ENCODE measurements around the gene FMNL3.

DNA sequence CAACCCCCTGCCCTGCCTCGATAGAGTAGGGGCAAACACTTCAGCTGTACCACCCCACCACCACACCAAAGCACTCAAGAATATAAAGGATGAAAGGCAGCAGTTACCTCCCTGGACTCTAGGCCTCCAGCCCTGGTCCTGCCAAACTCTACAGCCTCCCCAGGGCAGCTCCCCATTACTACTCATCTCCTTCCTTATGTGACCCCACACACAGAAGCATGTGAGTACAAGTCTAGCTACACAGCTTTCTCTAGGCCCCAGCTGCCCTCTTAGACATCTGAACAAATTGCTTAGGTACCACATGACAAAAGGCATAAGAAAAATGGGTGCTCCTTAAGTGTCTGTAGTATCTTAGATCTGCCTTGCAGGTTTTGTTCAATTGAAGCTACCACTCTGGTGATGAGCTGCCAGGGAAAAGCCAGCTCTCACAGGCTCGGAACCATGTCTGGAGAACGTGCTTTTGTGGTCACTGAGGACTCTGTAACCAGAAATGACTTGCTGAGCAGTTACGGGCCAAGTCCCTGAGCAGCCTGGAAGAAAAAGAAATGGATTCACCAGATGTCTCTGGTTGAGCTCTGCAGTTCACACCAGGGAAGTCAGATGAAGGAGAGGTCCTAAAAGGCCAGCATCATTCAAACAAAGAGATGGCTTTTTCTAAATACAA is 32.8 kb downstream of the FMNL3 start:
- TF ChIP-seq POLR2AphosphoS5 (IDR thresholded peaks at IDR 0.05), result no peak
- TF ChIP-seq CTCF (IDR thresholded peaks at IDR 0.05; ENCODE audit: poor library complexity, severe bottlenecking), result no peak
- no peak for TF ChIP-seq RAD21 (conservative IDR thresholded peaks at IDR 0.05)
